ENCODE data around the gene FSTL3.
"Not testable (repeated sequence)": the region's sequence is repeated elsewhere in the genome, so short reads cannot be mapped to it uniquely, and the experiment has no call there.

The FSTL3 gene

GRCh38 chr19:682678-683320 lies 6.6 kb downstream of the FSTL3 start:
- DNase-seq (ENCODE audit: low read depth in 2 of 2), result no peak

DNA sequence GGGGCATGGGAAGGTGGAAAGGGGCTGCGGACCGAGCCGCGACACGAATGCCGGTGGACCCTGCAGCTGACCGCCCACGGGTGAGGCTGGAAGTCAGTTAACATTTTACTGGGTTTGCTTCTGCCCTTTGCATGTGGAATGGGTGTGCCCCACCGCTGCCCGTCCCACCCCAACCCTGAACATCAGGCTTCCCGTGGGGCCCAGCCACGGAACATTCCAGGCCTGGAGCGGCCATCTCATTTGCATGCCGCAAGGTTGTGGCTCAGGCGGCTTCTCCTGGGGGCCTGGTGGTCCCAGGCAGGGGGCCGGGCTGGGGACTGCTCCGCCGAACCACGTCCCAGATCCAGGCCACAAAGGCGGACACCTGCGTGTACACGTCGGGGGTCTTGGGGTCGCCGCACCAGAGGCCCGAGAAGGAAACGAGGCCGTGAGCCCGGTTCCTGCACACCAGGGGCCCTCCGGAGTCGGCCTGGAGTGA lies 9.3 kb downstream of the FSTL3 start:
- DNase-seq (ENCODE audit: low read depth in 2 of 2), result no peak

GRCh38 chr19:686589-687297 lies 10.6 kb downstream of the FSTL3 start:
- no peak for DNase-seq (ENCODE audit: low read depth in 2 of 2)

GRCh38 chr19:687569-688166 lies 11.5 kb downstream of the FSTL3 start:
- DNase-seq (ENCODE audit: low read depth in 2 of 2), result no peak

DNA sequence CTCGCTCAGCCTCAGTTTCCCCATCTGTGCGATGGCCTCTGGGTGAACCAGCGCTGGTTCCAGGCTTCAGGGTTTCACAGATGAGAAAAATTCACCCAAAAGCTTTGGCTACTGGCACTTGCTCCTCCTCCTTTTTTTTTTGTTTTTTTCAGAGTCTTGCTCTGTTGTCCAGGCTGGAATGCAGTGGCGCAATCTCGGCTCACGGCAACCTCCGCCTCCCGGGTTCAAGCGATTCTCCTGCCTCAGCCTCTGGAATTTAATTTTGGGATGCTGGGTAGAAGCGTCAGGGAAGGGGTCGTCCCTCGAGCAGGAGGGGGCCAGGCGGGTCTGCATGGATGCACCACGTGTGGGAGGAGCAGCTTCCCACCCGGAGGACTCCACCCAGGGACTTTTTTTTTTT lies 12.0 kb downstream of the FSTL3 start:
- DNase-seq (ENCODE audit: low read depth in 2 of 2), result no peak

GRCh38 chr19:688992-689391 lies 12.8 kb downstream of the FSTL3 start:
- no peak for DNase-seq (ENCODE audit: low read depth in 2 of 2)

- no peak for DNase-seq (ENCODE audit: low read depth in 2 of 2)
Observed at GRCh38 chr19:690203-690602, 14.0 kb downstream of the FSTL3 start.

DNA sequence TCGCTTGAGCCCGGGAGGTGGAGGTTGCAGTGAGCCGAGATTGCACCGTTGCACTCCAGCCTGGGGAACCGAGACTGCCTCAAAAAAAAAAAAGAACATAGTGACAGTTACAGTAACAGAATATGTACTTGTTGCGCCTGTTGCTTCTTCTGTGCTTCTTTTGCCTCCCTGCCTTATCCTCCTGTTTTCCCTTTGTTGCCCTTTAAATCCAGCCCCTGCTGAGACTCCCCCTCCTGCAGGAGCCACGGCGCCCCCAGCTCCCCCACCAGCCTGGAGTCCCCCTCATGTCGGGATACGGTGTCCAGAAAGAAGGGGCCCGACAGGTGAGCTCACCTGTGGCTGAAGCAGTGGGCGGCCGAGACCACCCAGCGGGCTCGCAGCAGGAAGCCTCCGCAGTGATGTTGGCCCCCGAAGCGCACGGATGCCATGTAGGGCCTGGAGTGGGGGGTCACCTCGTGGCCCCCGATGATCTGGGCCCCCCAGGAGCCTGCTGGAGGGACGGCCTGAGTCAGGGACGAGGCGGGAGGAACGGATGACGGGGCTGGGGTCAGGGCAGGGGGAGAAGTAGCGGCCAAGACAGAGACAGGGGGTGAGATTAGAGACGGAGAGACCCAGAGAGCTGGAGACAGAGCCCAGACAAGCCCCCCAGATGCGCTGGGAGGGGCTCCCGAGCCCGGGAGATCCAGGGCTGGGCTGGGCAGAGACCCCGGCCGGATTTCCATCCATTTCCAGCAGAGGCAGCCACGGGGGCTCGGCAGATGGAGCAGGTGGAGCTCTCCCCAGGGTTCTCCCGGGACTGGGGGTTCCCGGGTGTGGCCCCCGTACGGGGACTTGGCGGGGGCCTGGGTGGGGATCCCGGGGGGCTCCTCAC lies 18.5 kb downstream of the FSTL3 start:
- DNase-seq (ENCODE audit: low read depth in 2 of 2), result no peak

DNA sequence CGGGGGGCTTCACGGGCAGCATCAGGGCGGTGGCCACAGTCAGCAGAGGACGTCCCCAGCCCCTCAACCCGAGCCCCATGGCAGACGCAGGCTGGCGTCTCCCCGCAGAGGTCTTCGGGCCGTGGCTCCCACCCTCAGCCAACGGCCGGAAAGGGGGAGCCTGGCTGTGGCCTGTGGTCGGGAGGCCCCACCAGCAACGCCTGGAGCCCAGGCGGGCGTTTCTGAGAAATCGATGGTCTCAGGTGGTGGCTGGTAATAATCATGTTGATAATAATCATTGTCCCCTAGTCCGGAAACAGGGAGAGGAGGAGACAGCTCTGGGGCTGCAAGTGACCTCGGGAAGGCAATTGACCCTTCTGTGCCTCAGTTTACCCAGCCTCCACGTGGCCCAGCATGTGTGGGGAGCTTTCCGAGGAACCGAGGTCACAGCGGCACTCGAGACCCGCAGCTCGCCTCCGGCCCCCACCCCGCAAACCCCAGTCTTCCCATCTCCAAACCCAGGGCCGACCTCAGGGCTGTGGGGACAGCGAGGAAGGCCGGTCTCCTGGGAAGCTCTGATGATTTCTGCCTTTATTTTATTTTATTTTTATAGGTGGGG lies 19.3 kb downstream of the FSTL3 start, which contains the start of gene PRSS57:
Gene PRSS57, minus strand, starts transcription at position 101 of the 598 bp plus-strand sequence. Its CDS starts 22 bp downstream, at position 79.
- no peak for DNase-seq (ENCODE audit: low read depth in 2 of 2)

DNA sequence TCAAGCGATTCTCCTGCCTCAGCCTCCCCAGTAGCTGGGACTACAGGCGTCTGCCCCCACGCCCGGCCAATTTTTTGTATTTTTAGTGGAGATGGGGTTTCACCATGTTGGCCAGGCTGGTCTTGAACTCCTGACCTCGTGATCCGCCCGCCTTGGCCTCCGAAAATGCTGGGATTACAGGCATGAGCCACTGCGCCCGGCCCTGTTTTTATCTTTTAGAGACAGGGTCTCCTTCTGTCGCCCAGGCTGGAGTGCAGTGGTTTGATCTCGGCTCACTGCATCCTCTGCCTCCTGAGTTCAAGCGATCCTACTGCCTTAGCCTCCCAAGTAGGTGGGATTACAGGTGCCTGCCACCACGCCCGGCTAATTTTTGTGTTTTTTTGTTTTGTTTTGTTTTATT lies 22.3 kb downstream of the FSTL3 start:
- not testable (repeated sequence) for DNase-seq (ENCODE audit: low read depth in 2 of 2)

GRCh38 chr19:699885-700284 lies 23.7 kb downstream of the FSTL3 start:
- DNase-seq (ENCODE audit: low read depth in 2 of 2), result not testable (repeated sequence)

DNA sequence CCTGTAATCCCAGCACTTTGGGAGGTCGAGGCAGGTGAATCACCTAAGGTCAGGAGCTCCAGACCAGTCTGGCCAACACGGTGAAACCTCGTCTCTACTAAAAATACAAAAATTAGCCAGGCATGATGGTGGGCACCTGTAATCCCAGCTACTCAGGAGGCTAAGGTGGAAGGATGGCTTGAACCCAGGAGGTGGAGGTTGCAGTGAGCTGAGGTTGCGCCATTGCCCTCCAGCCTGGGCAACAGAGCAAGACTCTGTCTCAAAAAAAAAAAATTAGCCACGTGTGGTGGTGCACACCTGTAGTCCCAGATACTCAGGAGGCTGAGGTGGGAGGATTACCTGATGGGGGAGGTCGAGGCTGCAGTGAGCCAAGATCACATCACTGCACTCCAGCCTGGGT lies 26.7 kb downstream of the FSTL3 start:
- DNase-seq (ENCODE audit: low read depth in 2 of 2), result not testable (repeated sequence)

DNA sequence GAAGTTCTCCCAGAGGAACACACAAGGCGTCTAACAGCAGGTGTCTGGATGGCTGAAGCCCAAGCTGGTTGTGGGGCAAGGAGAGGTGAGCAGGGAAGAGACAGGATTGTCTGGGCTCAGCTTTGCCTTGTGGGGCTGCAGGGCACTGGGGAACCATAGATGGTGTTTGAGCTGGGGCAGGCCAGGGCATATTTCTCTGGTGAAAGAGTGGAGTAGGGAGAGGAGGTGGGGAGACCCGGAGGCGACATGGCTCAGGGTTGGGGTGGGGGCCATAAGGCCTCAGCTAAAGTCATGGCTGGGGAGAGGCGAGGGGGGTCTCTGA lies 27.1 kb downstream of the FSTL3 start:
- DNase-seq (ENCODE audit: low read depth in 2 of 2), result no peak

- DNase-seq (ENCODE audit: low read depth in 2 of 2), result peak; percentile 25 to 58
Observed at GRCh38 chr19:703651-704446, 27.7 kb downstream of the FSTL3 start.

- DNase-seq (ENCODE audit: low read depth in 2 of 2), result no peak
Observed at GRCh38 chr19:704447-704741, 28.2 kb downstream of the FSTL3 start.

GRCh38 chr19:708154-709143 lies 32.3 kb downstream of the FSTL3 start, which contains the start of gene PALM:
Gene PALM, plus strand, starts transcription at chr19:708935. Its CDS starts 212 bp downstream, at chr19:709147.
- DNase-seq (ENCODE audit: low read depth in 2 of 2), result no peak

DNA sequence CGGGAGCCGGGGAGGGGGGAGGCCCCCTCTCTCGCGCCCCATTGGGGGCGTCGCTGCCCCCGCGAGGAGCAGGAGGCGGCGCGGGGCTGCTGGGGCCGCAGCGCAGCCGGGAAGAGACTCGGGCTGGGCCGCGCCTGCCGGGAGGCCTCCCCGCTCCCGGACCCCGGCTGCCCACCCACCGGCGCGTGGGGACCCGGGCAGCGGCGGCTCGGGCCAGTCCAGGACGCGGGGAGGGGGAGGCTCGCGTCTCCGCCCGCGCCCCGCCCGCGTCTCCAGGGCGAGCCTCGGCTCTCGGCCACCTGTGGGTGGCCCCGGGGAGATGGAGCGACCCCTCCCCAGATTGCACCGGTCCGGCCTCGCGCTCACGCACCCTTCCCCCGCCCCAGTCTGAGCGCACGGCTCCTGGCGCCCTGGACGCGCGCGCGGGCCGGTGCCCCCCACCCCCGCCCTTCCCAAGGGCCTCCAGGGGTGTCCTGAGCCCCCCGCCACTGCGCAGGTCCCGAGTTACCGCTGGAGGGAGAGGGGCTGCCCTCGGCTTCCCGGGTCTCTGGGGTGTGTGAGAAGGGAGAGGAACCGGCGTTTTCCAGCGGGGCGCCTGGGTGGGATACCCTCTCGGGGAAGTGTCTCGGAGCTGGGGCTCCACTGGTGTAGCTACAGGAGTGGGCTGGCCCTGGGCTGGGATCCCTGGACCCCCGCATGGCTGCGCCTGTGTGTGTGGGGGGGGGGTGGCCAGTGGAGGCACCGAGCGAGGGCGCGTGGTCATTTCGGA lies 33.2 kb downstream of the FSTL3 start:
- no peak for DNase-seq (ENCODE audit: low read depth in 2 of 2)

GRCh38 chr19:709965-710571 lies 33.9 kb downstream of the FSTL3 start:
- DNase-seq (ENCODE audit: low read depth in 2 of 2), result no peak
